HCT116 (cell line): ENCODE measurements around the gene HBA2. TPM values are rescaled to one million over a fixed set of nuclear protein-coding genes. Genes with fewer than 3 reads are reported as not detected.

Experiments
- ATAC-seq: fragments of 200-7000 bp; cut with Tn5 transposase; 2 replicates; pipeline ENCODE4 v1.9.1; 2020; ENCODE audit warnings: mild to moderate bottlenecking, moderate library complexity
- BruUV-seq: library from RNA; stranded (reverse); fragments of 400-500 nt; replicated peaks from 2 replicates; lab custom pipeline; 2021; lab: Mats Ljungman, UMichigan
- CTCF ChIA-PET: fragments of 300-600 bp; sonication (Branson Sonifier 250); formaldehyde crosslinking; loops from one replicate; lab custom pipeline; 2021; ENCODE audit warnings: antibody characterized with exemption; lab: Charles Lee
- POLR2A ChIA-PET: fragments of 300-600, 350-600 bp; sonication (Branson Sonifier 250); formaldehyde crosslinking; loops from one replicate; lab custom pipeline; 2021; ENCODE audit warnings: antibody characterized with exemption; lab: Charles Lee
- RAD21 ChIA-PET, 2 experiments: fragments of 300-600 bp; sonication (Branson Sonifier 250); formaldehyde crosslinking; loops; one replicate each; lab custom pipeline; 2023; ENCODE audit warnings: low total read pairs in 2 of 2; ENCODE audit not compliant: uncharacterized antibody in 2 of 2, unreplicated experiment in 2 of 2, low non-redundant PET in 1 of 2; lab: Charles Lee
- DNase-seq: peaks from one replicate; pipeline ENCODE4 v3.0.0-alpha.2; 2010; ENCODE audit warnings: low read depth, low spot score
- H2AFZ ChIP-seq: fragments of 200-600 bp; shearing (Covaris generic), sonication (generic); 2 replicates; pipeline ENCODE4 v1.6.1; 2017; ENCODE audit warnings: low read depth, mixed run types, mixed read lengths, antibody characterized with exemption, low read length; ENCODE audit not compliant: poor library complexity, severe bottlenecking
- H3K27ac ChIP-seq: 2 replicates; pipeline ENCODE4 v1.5.1; 2012; ENCODE audit warnings: low read depth, low read length
- H3K27me3 ChIP-seq: fragments of 200-600 bp; sonication (generic); 2 replicates; pipeline ENCODE4 v1.6.1; 2016; ENCODE audit warnings: mixed run types, low read length, mixed read lengths; ENCODE audit not compliant: insufficient read depth
- H3K36me3 ChIP-seq, 2 experiments: fragments of 200-500 bp in 1 of 2; fragments of 200-600 bp in 1 of 2; sonication (Bioruptor generic) in 1 of 2; sonication (generic) in 1 of 2; 2 replicates each; pipeline versions ENCODE4 v1.5.1 to v1.6.1; 2014 to 2016; ENCODE audit warnings: low read length in 2 of 2, inconsistent platforms in 1 of 2, mixed read lengths in 1 of 2, mixed run types in 1 of 2; ENCODE audit not compliant: insufficient read depth in 2 of 2, control insufficient read depth in 1 of 2
- H3K4me1 ChIP-seq, 2 experiments: fragments of 200-600 bp in 1 of 2; sonication (generic) in 1 of 2; 2 replicates each; pipeline versions ENCODE4 v1.5.1 to v1.6.1; 2012 to 2017; ENCODE audit warnings: low read length in 2 of 2, inconsistent platforms in 1 of 2, mild to moderate bottlenecking in 1 of 2, mixed read lengths in 1 of 2, mixed run types in 1 of 2, moderate library complexity in 1 of 2; ENCODE audit not compliant: insufficient read depth in 2 of 2, control insufficient read depth in 1 of 2
- H3K4me2 ChIP-seq: fragments of 200-600 bp; sonication (generic); 2 replicates; pipeline ENCODE4 v1.6.1; 2017; ENCODE audit warnings: mixed run types, low read length, mixed read lengths
- H3K4me3 ChIP-seq, 2 experiments: fragments of 200-600 bp in 1 of 2; sonication (generic) in 1 of 2; replicated peaks in 1 of 2; 2 replicates each; pipeline ENCODE4 v1.5.1; 2011 to 2016; ENCODE audit warnings: low read length in 2 of 2, control low read depth in 1 of 2, low read depth in 1 of 2, mild to moderate bottlenecking in 1 of 2, mixed read lengths in 1 of 2, mixed run types in 1 of 2
- H3K79me2 ChIP-seq: fragments of 200-600 bp; sonication (generic); 2 replicates; pipeline ENCODE4 v1.6.1; 2017; ENCODE audit warnings: mild to moderate bottlenecking, mixed run types, low read length, moderate library complexity, mixed read lengths; ENCODE audit not compliant: insufficient read depth
- H3K9ac ChIP-seq: fragments of 200-600 bp; sonication (generic); 2 replicates; pipeline ENCODE4 v1.6.1; 2016; ENCODE audit warnings: low read length, mixed read lengths
- H3K9me2 ChIP-seq: fragments of 200-600 bp; sonication (generic), shearing (Covaris generic); 2 replicates; pipeline ENCODE4 v1.6.1; 2017; ENCODE audit warnings: mixed run types, mild to moderate bottlenecking, moderate library complexity; ENCODE audit not compliant: insufficient read depth
- H3K9me3 ChIP-seq, 2 experiments: fragments of 200-500 bp in 1 of 2; fragments of 200-600 bp in 1 of 2; sonication (Bioruptor generic) in 1 of 2; sonication (generic) in 1 of 2; 2 replicates each; pipeline ENCODE4 v1.6.1; 2014 to 2017; ENCODE audit warnings: low read length in 2 of 2, mixed read lengths in 2 of 2, inconsistent platforms in 1 of 2, low read depth in 1 of 2, mild to moderate bottlenecking in 1 of 2, mixed run types in 1 of 2, moderate library complexity in 1 of 2; ENCODE audit not compliant: control insufficient read depth in 1 of 2, insufficient read depth in 1 of 2
- H4K20me1 ChIP-seq: fragments of 200-600 bp; sonication (generic), shearing (Covaris generic); 2 replicates; pipeline ENCODE4 v1.6.1; 2017; ENCODE audit warnings: mixed run types, mild to moderate bottlenecking, moderate library complexity; ENCODE audit not compliant: insufficient read depth
- EGR1 ChIP-seq: IDR thresholded peaks from 2 replicates; pipeline ENCODE4 v1.6.1; 2012; ENCODE audit warnings: low read depth
- EZH2 ChIP-seq: fragments of 200-600 bp; sonication (generic); IDR thresholded peaks from 2 replicates; pipeline ENCODE4 v1.6.1; 2017; ENCODE audit warnings: antibody characterized with exemption, mixed run types
- EZH2phosphoT487 ChIP-seq: fragments of 200-600 bp; IDR thresholded peaks from 2 replicates; pipeline ENCODE4 v1.6.1; 2018; ENCODE audit warnings: antibody characterized with exemption, borderline replicate concordance
- JUND ChIP-seq: IDR thresholded peaks from 2 replicates; pipeline ENCODE4 v1.6.1; 2012
- POLR2A ChIP-seq: IDR thresholded peaks from 2 replicates; pipeline ENCODE4 v1.7.0; 2011; ENCODE audit warnings: borderline replicate concordance; ENCODE audit not compliant: insufficient read depth, insufficient read length; ENCODE audit errors: extremely low read depth
- POLR2AphosphoS5 ChIP-seq: IDR thresholded peaks from 2 replicates; pipeline ENCODE4 v1.6.1; 2011; ENCODE audit warnings: mild to moderate bottlenecking, low read depth, low read length, moderate library complexity
- RAD21 ChIP-seq: IDR thresholded peaks from 2 replicates; pipeline ENCODE4 v1.6.1; 2012; ENCODE audit warnings: low read depth, mild to moderate bottlenecking
- SIN3A ChIP-seq: IDR thresholded peaks from 2 replicates; pipeline ENCODE4 v1.6.1; 2012; ENCODE audit warnings: low read depth
- SP1 ChIP-seq: IDR thresholded peaks from 2 replicates; pipeline ENCODE4 v1.6.1; 2012; ENCODE audit warnings: low read depth
- ZNF274 ChIP-seq: fragments of 200-500 bp; sonication (Bioruptor generic); IDR thresholded peaks from 2 replicates; pipeline ENCODE4 v1.6.1; 2014; ENCODE audit warnings: mild to moderate bottlenecking, low read depth, low read length, inconsistent platforms
- intact Hi-C: fragments of 100-400 bp; cut with micrococcal nuclease; formaldehyde crosslinking; loops from 2 replicates; pipeline ENCODE4 v1.10.0; 2022
- total RNA-seq: library from RNA; stranded (reverse); gene quantifications from one replicate; pipeline ENCODE4 v1.2.1, GENCODE V29; 2021; ENCODE audit not compliant: unreplicated experiment
- TF ChIP-seq, protein P1 (sequence below): IDR thresholded peaks from 2 replicates; pipeline ENCODE4 v1.6.1; 2012; ENCODE audit warnings: low read depth
- TF ChIP-seq, protein P2 (sequence below): IDR thresholded peaks from 2 replicates; pipeline ENCODE4 v1.6.1; 2011; ENCODE audit warnings: mild to moderate bottlenecking, low read length, moderate library complexity; ENCODE audit not compliant: insufficient replicate concordance; ENCODE audit errors: extremely low read depth
- TF ChIP-seq, protein P3 (sequence below): IDR thresholded peaks from 2 replicates; pipeline ENCODE4 v1.6.1; 2012
- TF ChIP-seq, protein P4 (sequence below): IDR thresholded peaks from 2 replicates; pipeline ENCODE4 v1.6.1; 2012
- TF ChIP-seq, protein P5 (sequence below), 3 experiments: fragments of 200-600 bp in 1 of 3; sonication (generic) in 1 of 3; IDR thresholded peaks in 2 of 3; conservative IDR thresholded peaks in 1 of 3; 2 replicates each; pipeline ENCODE4 v1.5.1; 2012 to 2017; ENCODE audit warnings: low read depth in 2 of 3, low read length in 2 of 3, antibody characterized with exemption in 1 of 3, borderline replicate concordance in 1 of 3, control low read depth in 1 of 3, mild to moderate bottlenecking in 1 of 3, mixed read lengths in 1 of 3, mixed run types in 1 of 3, moderate library complexity in 1 of 3; ENCODE audit not compliant: insufficient read depth in 1 of 3

Gene HBA2
- total RNA-seq, 1 experiment from 2014 or later, result 3.0 TPM

DNA sequence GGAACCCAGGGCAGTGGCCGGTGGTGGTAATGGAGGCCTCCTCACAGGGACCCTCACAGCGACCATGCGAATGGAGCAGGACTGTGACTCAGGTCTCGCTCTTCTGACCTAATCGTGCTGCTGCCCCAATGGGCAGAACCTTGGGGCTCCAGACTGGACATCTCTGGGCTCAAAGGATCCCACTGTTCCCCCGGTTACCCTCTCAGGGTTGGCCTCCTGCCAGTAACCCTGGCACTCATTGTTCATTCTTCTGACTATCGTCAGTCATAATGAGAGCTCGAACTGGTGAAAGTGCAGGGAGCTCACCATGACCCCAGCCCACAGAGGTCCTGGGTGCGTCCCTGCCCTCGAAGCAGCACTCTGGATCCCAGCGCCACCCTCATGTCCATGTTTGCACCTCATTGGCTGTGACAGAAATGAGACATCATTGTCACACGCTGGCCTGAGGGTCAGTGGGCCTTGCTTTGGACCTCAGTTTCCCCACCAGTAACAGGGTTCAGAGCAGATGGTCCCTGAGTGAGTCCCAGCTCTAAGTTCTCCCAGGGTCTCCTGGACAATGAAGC, 30.2 kb upstream of the HBA2 start (continued):
- TF ChIP-seq, protein P1, sequence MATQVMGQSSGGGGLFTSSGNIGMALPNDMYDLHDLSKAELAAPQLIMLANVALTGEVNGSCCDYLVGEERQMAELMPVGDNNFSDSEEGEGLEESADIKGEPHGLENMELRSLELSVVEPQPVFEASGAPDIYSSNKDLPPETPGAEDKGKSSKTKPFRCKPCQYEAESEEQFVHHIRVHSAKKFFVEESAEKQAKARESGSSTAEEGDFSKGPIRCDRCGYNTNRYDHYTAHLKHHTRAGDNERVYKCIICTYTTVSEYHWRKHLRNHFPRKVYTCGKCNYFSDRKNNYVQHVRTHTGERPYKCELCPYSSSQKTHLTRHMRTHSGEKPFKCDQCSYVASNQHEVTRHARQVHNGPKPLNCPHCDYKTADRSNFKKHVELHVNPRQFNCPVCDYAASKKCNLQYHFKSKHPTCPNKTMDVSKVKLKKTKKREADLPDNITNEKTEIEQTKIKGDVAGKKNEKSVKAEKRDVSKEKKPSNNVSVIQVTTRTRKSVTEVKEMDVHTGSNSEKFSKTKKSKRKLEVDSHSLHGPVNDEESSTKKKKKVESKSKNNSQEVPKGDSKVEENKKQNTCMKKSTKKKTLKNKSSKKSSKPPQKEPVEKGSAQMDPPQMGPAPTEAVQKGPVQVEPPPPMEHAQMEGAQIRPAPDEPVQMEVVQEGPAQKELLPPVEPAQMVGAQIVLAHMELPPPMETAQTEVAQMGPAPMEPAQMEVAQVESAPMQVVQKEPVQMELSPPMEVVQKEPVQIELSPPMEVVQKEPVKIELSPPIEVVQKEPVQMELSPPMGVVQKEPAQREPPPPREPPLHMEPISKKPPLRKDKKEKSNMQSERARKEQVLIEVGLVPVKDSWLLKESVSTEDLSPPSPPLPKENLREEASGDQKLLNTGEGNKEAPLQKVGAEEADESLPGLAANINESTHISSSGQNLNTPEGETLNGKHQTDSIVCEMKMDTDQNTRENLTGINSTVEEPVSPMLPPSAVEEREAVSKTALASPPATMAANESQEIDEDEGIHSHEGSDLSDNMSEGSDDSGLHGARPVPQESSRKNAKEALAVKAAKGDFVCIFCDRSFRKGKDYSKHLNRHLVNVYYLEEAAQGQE, result no peak
- no peak for TF ChIP-seq EGR1
- TF ChIP-seq ZNF274, result no peak
- TF ChIP-seq, protein P2, sequence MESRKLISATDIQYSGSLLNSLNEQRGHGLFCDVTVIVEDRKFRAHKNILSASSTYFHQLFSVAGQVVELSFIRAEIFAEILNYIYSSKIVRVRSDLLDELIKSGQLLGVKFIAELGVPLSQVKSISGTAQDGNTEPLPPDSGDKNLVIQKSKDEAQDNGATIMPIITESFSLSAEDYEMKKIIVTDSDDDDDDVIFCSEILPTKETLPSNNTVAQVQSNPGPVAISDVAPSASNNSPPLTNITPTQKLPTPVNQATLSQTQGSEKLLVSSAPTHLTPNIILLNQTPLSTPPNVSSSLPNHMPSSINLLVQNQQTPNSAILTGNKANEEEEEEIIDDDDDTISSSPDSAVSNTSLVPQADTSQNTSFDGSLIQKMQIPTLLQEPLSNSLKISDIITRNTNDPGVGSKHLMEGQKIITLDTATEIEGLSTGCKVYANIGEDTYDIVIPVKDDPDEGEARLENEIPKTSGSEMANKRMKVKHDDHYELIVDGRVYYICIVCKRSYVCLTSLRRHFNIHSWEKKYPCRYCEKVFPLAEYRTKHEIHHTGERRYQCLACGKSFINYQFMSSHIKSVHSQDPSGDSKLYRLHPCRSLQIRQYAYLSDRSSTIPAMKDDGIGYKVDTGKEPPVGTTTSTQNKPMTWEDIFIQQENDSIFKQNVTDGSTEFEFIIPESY, result no peak
- TF ChIP-seq POLR2AphosphoS5, result no peak
- no peak for TF ChIP-seq EZH2phosphoT487
- TF ChIP-seq JUND, result no peak
- TF ChIP-seq POLR2A, result no peak
- TF ChIP-seq SP1, result no peak
- no peak for TF ChIP-seq SIN3A

DNA sequence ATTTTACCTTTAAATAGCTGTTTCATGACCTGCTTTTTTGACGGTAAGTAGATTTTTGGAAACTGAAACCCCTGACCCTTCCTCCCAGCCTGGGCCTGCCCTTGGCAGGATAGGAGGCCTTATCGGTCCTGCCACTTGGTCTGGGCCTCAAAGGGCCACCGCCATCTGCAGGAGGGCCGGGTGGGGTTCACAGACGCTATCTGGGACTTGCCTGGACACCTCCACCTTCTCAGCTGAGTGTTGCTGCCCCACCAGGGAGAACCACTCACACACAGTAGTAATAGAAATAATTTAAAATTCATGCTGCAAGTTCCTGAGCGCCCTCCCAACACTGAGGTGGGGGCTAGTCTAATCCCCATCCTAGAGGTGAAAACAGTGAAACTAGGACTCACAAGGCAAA, 29.6 kb upstream of the HBA2 start:
- TF ChIP-seq EGR1 (no peak), EZH2 (no peak), POLR2A (no peak), RAD21 (no peak)
- TF ChIP-seq, protein P3, sequence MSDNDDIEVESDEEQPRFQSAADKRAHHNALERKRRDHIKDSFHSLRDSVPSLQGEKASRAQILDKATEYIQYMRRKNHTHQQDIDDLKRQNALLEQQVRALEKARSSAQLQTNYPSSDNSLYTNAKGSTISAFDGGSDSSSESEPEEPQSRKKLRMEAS, result no peak
- TF ChIP-seq, protein P4, sequence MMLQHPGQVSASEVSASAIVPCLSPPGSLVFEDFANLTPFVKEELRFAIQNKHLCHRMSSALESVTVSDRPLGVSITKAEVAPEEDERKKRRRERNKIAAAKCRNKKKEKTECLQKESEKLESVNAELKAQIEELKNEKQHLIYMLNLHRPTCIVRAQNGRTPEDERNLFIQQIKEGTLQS, result no peak
- TF ChIP-seq, protein P5, sequence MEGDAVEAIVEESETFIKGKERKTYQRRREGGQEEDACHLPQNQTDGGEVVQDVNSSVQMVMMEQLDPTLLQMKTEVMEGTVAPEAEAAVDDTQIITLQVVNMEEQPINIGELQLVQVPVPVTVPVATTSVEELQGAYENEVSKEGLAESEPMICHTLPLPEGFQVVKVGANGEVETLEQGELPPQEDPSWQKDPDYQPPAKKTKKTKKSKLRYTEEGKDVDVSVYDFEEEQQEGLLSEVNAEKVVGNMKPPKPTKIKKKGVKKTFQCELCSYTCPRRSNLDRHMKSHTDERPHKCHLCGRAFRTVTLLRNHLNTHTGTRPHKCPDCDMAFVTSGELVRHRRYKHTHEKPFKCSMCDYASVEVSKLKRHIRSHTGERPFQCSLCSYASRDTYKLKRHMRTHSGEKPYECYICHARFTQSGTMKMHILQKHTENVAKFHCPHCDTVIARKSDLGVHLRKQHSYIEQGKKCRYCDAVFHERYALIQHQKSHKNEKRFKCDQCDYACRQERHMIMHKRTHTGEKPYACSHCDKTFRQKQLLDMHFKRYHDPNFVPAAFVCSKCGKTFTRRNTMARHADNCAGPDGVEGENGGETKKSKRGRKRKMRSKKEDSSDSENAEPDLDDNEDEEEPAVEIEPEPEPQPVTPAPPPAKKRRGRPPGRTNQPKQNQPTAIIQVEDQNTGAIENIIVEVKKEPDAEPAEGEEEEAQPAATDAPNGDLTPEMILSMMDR (IDR thresholded peaks at IDR 0.05 in 2 of 3, conservative IDR thresholded peaks at IDR 0.05 in 1 of 3; ENCODE audit: borderline replicate concordance in 1 of 3, insufficient read depth in 1 of 3, low read depth in 2 of 3, low read length in 2 of 3), result no peak
- RAD21 ChIA-PET, result no interaction called here
- no peak overlapping the region for H2AFZ ChIP-seq
- BruUV-seq, result no TSS peak
- POLR2A ChIA-PET, result no interaction called here
- no peaks in the 10 kb centered on the region for H3K36me3 ChIP-seq
- CTCF ChIA-PET, result no interaction called here
- no peak for ATAC-seq
- no peaks in the 10 kb centered on the region for H3K27me3 ChIP-seq
- no peak overlapping the region for H3K9ac ChIP-seq
- no peaks in the 10 kb centered on the region for H3K9me3 ChIP-seq
- H3K79me2 ChIP-seq, result no peaks in the 10 kb centered on the region; the same call in 1 of the 2 replicates
- H3K4me2 ChIP-seq, result no peak overlapping the region
- H3K4me1 ChIP-seq, result no peaks in the 10 kb centered on the region
- no peak for DNase-seq
- intact Hi-C loops, result no loop called here
- no peaks in the 10 kb centered on the region for H4K20me1 ChIP-seq
- H3K9me2 ChIP-seq, result no peaks in the 10 kb centered on the region
- no peak overlapping the region for H3K27ac ChIP-seq
- H3K4me3 ChIP-seq, result no peak overlapping the region
